Thoracic aorta (tissue), 2 donors: ENCODE results near the gene COL20A1. TPM values are rescaled to one million over a fixed set of nuclear protein-coding genes. Genes with fewer than 3 reads are reported as not detected.

ENCODE experiments used
- ATAC-seq: fragments of 150-250 bp; one replicate; pipeline ENCODE4 v1.8.0; 2017; ENCODE audit warnings: low read depth; ENCODE audit not compliant: insufficient number of reproducible peaks, low FRiP score
- DNase-seq: peaks from one replicate; pipeline ENCODE4 v3.0.0-alpha.2; 2020; ENCODE audit warnings: low spot score
- H3K27ac ChIP-seq, 2 donors: fragments of 200-600 bp; sonication (generic); 1 replicate in 1 of 2; 2 replicates in 1 of 2; pipeline ENCODE4 v1.5.1; 2016; ENCODE audit warnings: mild to moderate bottlenecking in 2 of 2, moderate library complexity in 2 of 2
- H3K27me3 ChIP-seq: fragments of 200-600 bp; sonication (generic); replicated peaks from 2 replicates; pipeline ENCODE4 v1.6.0; 2016; ENCODE audit warnings: mild to moderate bottlenecking; ENCODE audit not compliant: insufficient read depth
- H3K36me3 ChIP-seq: fragments of 200-600 bp; sonication (generic); one replicate; pipeline ENCODE4 v1.5.1; 2016
- H3K4me1 ChIP-seq, 2 donors: fragments of 200-600 bp; sonication (generic); 1 replicate in 1 of 2; 2 replicates in 1 of 2; pipeline versions ENCODE4 v1.5.1 to v1.6.0; 2016; ENCODE audit warnings: low read depth in 2 of 2, mild to moderate bottlenecking in 1 of 2; ENCODE audit not compliant: control insufficient read depth in 1 of 2
- H3K4me3 ChIP-seq: fragments of 200-600 bp; sonication (generic); 2 replicates; pipeline ENCODE4 v1.5.1; 2016; ENCODE audit warnings: mild to moderate bottlenecking
- H3K9me3 ChIP-seq: fragments of 200-600 bp; sonication (generic); 2 replicates; pipeline ENCODE4 v1.5.1; 2016
- total RNA-seq, 2 donors: library from RNA; depleted of rRNA; stranded (reverse); fragments of >200 nt; gene quantifications; one replicate each; pipeline versions ENCODE4 v1.1.0 to v1.2.3, GENCODE V29; 2016
- TF ChIP-seq, protein P1 (sequence below): fragments of 200-600 bp; sonication (generic); IDR thresholded peaks from one replicate; pipeline ENCODE4 v1.5.1; 2019; ENCODE audit warnings: antibody characterized with exemption

Gene COL20A1
- total RNA-seq, 2 donors from 2014 or later: not detected

DNA sequence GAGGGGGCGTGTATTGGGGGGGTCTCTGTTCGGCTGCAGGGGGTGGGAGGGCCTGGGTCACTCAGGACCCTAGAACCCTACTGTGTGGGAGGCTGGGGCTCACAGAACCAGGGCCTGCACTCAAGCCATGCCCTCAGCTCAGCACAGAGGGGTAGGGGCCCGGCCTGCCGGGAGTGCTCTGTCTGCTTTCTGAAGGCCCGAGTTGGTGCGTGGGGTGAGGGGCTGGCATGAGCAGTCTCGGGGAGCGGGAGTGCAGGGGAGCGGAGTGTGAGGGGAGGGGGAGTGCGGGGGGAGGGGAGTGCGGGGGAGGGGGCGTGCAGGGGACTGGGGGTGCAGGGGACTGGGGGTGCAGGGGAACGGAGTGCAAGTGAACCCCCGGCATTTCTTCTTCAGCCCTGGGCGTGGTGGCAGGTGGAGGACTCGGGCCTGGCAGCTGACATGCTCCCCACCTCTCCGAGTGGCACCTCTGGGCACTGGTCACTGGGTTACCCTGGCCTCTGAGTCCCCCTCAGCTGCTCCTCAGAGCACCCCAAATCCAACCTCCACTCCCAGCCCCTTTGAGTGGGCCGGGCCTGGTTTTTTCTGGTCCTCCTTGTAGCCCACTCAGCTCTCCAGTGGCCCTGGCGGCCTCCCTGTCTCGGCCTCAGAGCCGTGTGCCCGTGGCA lies 1.0 kb downstream of the COL20A1 start:
- Histone ChIP-seq H3K9me3 (no peaks in the 10 kb centered on the region), H3K27me3 (no peaks in the 10 kb centered on the region), H3K4me3 (no peak overlapping the region), H3K27ac (no peak overlapping the region), H3K36me3 (peaks cover 2% of the 10 kb centered on the region), H3K4me1 (no peaks in the 10 kb centered on the region)
- TF ChIP-seq, protein P1, sequence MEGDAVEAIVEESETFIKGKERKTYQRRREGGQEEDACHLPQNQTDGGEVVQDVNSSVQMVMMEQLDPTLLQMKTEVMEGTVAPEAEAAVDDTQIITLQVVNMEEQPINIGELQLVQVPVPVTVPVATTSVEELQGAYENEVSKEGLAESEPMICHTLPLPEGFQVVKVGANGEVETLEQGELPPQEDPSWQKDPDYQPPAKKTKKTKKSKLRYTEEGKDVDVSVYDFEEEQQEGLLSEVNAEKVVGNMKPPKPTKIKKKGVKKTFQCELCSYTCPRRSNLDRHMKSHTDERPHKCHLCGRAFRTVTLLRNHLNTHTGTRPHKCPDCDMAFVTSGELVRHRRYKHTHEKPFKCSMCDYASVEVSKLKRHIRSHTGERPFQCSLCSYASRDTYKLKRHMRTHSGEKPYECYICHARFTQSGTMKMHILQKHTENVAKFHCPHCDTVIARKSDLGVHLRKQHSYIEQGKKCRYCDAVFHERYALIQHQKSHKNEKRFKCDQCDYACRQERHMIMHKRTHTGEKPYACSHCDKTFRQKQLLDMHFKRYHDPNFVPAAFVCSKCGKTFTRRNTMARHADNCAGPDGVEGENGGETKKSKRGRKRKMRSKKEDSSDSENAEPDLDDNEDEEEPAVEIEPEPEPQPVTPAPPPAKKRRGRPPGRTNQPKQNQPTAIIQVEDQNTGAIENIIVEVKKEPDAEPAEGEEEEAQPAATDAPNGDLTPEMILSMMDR: no peak
- ATAC-seq: no peak
- no peak for DNase-seq

DNA sequence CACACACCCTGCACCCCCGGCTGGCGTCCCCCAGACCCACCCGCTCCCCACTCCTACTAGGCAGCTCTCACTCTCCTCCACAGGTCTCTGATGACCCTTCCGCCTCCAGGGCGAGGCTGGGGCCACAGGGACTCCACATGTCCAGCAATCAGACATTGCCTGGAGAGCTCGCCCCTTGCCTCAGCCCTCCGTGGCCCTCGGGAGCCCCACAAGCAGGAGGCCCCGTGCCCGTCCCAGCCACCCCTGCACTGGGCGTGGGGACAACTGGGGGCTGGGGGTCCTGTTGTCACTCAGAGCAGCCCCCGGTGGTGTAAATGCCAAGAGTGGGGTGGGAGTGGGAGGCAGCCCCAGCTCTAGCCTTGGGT lies 1.5 kb downstream of the COL20A1 start:
- no peaks in the 10 kb centered on the region for H3K36me3 ChIP-seq
- TF ChIP-seq, protein P1: no peak
- no peak for ATAC-seq
- no peaks in the 10 kb centered on the region for H3K4me1 ChIP-seq
- no peaks in the 10 kb centered on the region for H3K27me3 ChIP-seq
- no peak for DNase-seq
- no peak overlapping the region for H3K4me3 ChIP-seq
- no peak overlapping the region for H3K27ac ChIP-seq
- no peaks in the 10 kb centered on the region for H3K9me3 ChIP-seq

DNA sequence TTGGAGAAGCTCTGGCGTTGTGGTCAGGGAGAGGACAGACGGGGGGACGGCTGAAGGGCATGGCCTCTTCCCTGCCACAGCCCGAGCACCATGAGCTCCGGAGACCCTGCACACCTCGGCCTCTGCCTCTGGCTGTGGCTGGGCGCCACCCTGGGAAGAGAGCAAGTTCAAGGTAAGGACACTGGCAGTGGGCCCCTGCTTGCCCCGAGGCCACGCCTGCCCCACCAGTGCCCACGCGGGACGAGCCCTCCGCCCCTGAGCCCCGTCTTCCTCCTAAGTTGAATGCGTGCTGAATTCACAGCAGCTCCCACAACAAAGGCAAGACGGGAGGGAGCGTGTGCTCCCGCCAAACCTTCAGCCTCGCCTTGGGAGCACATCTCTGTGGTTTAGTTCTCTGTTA lies 2.0 kb downstream of the COL20A1 start:
- no peak overlapping the region for H3K4me3 ChIP-seq

DNA sequence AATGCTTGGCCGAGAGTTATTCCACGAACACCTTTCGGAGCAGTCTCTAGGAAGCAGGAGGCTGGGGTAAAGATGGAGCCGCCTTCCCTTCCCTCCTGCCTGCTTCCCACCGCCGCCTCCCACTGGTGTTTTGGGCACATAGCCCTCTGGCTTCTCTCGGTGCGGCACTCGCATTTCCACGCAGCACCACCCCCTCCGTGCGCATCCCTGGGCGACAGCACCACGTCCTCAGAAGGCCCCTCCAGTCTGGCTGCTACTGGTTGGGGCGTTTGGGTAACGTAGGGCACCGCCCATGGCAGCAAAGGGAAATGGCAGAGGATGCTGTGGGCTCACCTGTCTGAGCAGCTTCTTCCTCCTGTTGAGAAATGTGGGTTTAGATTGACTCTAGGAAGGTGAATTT lies 2.4 kb downstream of the COL20A1 start:
- DNase-seq (no peak), ATAC-seq (no peak)
- H3K27ac ChIP-seq: no peak overlapping the region
- no peaks in the 10 kb centered on the region for H3K27me3 ChIP-seq
- no peaks in the 10 kb centered on the region for H3K9me3 ChIP-seq
- H3K4me3 ChIP-seq: no peak overlapping the region
- TF ChIP-seq, protein P1: no peak
- no peaks in the 10 kb centered on the region for H3K4me1 ChIP-seq
- H3K36me3 ChIP-seq: no peaks in the 10 kb centered on the region

More for the DNA sequence above, 2.0 kb downstream of the COL20A1 start:
- Histone ChIP-seq H3K27ac (no peak overlapping the region), H3K27me3 (no peaks in the 10 kb centered on the region), H3K36me3 (no peaks in the 10 kb centered on the region), H3K9me3 (no peaks in the 10 kb centered on the region), H3K4me1 (no peaks in the 10 kb centered on the region)
- TF ChIP-seq, protein P1: no peak
- DNase-seq: no peak
- no peak for ATAC-seq

DNA sequence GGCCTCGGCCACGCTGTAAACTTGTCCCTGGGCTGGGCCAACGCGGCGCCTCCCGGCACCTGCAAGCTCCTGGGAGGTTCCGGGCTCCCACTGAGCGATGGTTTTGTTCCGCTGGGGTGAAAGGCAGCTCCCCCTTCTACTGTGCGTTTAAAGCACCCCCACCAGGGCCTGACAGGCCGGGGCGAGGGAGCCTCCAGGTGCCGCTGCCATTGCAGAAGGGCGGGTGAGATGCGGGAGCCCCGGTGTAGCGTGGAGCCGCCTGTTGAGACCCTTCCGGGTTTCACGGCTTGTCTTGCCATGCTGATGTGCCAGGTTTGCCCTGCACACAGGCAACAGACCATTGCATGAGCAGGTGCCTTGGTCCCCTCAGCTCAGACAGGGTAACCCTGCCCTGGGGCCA lies 2.9 kb downstream of the COL20A1 start:
- no peak for DNase-seq
- Histone ChIP-seq H3K36me3 (no peaks in the 10 kb centered on the region), H3K9me3 (no peaks in the 10 kb centered on the region), H3K4me3 (no peak overlapping the region), H3K27ac (no peak overlapping the region), H3K27me3 (no peaks in the 10 kb centered on the region), H3K4me1 (no peaks in the 10 kb centered on the region)
- ATAC-seq: no peak
- TF ChIP-seq, protein P1: no peak
